GM13977 (cell line): Measurements from ENCODE around the gene HYLS1.

Source experiments
- DNase-seq: peaks from one replicate; pipeline ENCODE4 v3.0.0; 2012; ENCODE audit warnings: low spot score
- in situ Hi-C: fragments of 300-500 bp; cut with MboI; formaldehyde crosslinking; loops from one replicate; pipeline ENCODE4 v1.12.0; 2022; ENCODE audit warnings: low sequenced_read_pairs, low pct_unique_long_range_greater_than_20kb, mixed read lengths, inconsistent platforms; ENCODE audit not compliant: unreplicated experiment
- TF ChIP-seq, protein P1 (sequence below): IDR thresholded peaks from 2 replicates; pipeline ENCODE4 v1.5.1; 2012; ENCODE audit warnings: mild to moderate bottlenecking, control low read depth; ENCODE audit not compliant: insufficient read depth; ENCODE audit errors: extremely low read depth, missing control alignments

HYLS1 gene

DNA sequence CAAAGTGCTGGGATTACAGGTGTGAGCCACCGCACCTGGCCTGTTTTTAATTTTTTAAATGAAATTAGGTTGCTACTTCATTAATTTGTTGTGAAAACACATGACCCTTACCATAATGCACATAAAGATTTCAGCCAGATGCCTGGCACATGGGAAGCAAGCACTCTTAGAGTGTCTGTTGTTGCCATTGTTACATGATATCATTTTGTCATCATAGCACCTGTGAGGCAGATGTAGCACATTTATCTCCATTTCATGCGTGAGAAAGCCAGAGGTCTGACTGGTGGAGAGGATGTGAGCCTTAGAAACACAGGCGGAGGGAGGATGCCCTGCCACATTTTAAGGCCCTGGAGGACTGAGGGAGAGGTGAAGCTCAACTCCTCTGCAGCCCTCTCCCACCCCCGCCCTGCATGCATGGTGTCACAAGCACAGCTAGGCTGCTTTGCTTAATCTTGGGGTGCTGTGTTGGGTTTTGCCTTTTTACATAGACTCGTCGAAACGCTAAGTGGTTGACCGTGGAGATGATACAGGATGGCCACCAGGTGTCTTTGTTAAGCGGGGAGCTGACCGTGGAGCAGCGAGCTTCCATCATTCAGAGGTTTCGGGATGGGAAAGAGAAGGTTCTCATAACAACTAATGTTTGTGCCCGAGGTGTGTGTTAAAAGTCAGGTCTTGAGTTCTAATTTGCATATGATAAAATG lies 30.8 kb downstream of the HYLS1 start:
- TF ChIP-seq, protein P1, sequence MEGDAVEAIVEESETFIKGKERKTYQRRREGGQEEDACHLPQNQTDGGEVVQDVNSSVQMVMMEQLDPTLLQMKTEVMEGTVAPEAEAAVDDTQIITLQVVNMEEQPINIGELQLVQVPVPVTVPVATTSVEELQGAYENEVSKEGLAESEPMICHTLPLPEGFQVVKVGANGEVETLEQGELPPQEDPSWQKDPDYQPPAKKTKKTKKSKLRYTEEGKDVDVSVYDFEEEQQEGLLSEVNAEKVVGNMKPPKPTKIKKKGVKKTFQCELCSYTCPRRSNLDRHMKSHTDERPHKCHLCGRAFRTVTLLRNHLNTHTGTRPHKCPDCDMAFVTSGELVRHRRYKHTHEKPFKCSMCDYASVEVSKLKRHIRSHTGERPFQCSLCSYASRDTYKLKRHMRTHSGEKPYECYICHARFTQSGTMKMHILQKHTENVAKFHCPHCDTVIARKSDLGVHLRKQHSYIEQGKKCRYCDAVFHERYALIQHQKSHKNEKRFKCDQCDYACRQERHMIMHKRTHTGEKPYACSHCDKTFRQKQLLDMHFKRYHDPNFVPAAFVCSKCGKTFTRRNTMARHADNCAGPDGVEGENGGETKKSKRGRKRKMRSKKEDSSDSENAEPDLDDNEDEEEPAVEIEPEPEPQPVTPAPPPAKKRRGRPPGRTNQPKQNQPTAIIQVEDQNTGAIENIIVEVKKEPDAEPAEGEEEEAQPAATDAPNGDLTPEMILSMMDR, result no peak
- no peak for DNase-seq
- in situ Hi-C loops, result no loop called here

DNA sequence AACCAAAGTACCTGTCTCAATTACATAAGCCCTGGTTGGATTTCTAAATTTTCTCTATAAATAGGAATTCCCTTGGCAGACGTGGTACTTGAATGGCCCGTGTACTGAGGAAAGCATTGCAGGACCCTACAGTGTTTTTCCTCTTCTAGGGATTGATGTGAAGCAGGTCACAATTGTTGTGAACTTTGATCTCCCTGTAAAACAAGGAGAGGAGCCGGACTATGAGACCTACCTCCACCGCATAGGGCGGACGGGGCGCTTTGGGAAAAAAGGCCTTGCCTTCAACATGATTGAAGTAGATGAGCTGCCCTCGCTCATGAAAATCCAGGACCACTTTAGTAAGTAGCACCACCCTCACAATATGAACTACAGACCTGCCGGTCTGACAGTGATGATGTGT lies 33.6 kb downstream of the HYLS1 start:
- no peak for DNase-seq
- TF ChIP-seq, protein P1, result no peak
- in situ Hi-C loops, result loop anchor here (5.0 kb wide), 1 partner anchor 271 kb away; no protein-coding TSS in a partner anchor

DNA sequence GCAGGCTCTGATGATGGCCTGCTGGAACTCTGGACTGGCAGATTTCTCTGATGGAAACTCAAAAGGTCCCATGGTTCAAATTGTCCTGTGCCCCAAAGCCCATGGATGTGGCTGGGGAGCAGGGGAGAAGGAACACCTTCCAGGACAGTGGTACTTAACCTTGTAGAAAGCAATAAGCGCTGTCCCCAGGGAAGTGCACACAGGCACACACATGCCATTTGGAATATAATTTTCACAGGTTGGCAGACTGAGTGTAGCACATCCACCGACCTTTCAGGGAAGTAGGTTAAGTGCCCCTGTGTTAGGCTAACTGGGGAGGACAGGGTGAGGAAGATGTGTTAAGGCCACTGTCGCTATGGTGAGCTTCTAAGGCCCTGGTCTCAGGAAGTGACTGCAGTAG lies 34.7 kb downstream of the HYLS1 start:
- no peak for DNase-seq
- TF ChIP-seq, protein P1, result no peak
- in situ Hi-C loops, result loop anchor here (5.0 kb wide), 1 partner anchor 270 kb away; no protein-coding TSS in a partner anchor

DNA sequence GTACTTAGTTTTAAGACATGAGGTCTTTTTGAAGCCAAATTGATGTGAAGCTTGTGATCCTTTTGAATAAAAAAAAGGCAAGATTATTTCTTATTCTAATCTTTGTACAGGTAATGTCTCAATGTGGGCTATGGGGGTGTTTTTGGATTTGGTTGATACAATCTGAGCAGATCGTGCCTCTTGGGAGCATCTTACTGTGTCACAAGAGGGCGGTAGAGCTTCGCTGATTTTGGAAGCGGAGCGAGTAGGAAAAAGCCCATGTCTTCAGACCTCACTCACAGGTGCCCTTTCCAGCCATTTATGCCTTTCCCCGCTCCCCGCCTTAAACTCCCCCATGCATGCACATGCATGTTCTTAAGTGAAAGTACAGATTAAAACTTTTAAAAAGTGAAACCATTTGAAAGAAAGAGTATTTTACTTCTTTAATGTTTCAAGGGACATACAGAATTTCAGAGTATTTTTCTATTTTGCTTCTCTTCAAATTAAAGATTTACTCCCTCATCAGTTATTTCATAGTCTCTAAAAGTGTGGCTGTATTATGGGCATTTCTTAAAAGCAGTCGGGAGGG lies 35.6 kb downstream of the HYLS1 start:
- in situ Hi-C loops, result loop anchor here (5.0 kb wide), 1 partner anchor 269 kb away; no protein-coding TSS in a partner anchor
- TF ChIP-seq, protein P1, result peak; percentile 84
- DNase-seq, result peak; percentile 76

DNA sequence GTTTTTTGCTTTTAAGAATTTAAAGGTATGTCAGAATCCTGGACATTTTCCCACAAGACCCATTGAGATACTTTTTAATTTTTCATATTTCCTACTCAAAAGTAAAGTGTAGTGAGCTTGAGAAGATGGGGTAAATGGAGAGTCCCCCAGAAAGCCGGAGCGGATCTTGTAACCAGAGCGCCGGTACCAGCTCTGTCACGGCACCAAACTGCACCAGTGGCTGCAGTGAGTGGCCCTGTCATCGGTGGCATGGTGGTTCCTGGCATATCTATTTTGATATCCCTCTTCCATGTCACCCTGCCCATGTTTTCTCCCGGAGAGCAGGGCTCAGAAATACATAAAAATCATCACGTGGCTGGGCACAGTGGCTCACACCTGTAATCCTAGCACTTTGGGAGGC lies 36.2 kb downstream of the HYLS1 start:
- DNase-seq, result no peak
- in situ Hi-C loops, result loop anchor here (5.0 kb wide), 1 partner anchor 269 kb away; no protein-coding TSS in a partner anchor
- TF ChIP-seq, protein P1, result no peak

DNA sequence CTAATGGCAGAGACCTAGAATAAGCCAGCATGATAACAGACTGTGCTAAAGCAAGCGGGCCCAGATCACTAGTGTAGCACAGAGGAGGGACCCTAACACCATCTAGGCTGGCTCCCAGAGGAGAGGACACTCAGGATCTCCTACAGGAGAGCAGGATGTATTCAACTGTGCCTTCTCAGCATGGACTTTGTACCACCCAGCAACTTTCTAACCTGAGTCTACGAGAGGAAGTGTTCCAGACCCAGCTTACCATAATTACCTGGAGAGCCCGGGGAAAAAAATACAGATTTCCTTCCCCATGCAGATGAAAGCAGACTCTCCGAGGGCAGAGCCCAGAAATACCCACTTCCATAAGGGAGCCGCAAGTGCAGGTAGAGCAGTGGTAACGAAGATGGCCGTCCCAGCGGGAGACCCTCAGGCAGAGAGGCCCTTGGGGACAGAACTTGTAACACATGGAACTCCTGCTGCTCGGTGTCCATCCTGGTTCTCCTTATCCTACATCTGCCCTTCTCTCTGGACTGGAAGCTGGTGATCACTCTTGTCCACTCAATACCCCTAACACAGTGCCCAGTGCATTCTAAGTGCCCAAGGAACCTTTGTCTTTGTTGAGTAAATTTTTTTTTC lies 37.0 kb downstream of the HYLS1 start:
- no peak for DNase-seq
- TF ChIP-seq, protein P1, result no peak
- in situ Hi-C loops, result loop anchor here (5.0 kb wide), 1 partner anchor 268 kb away; no protein-coding TSS in a partner anchor
